Measurements from ENCODE around the gene PARP11. TPM values are rescaled to one million over a fixed set of nuclear protein-coding genes. Genes with fewer than 3 reads are reported as not detected.

PARP11 gene
- total RNA-seq, 1 experiment from 2014 or later, result 11.3 TPM

DNA sequence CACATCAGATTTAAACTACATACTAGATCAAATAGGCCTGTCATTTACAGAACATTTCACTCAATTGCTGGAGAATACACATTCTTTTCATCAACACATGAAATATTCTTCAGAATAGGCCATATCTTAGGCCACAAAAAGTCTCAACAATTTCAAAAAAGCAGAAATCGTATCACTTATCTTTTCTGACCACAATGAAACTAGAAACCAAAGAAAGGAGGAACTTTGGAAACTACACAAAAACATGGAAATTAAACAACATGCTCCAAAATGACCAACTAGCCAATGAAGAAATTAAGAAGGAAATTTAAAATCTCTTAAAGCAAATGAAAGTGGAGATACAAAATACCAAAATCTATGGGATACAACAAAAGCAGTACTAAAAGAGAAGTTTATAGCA lies 35.1 kb downstream of the PARP11 start:
- Histone ChIP-seq H4K20me1 (ENCODE audit: control insufficient read depth, insufficient read depth, insufficient read length) (no peaks in the 10 kb centered on the region), H3K4ac (ENCODE audit: low read depth, low read length) (no peak overlapping the region), H4K8ac (replicated peaks; ENCODE audit: insufficient read length, low read depth, low read length) (no peak overlapping the region), H3K27ac (ENCODE audit: insufficient read length, low read depth, low read length) (no peak overlapping the region), H2AFZ (ENCODE audit: low read length) (no peak overlapping the region), H3K9me3 (ENCODE audit: control insufficient read depth, low read depth, low read length) (no peaks in the 10 kb centered on the region), H3K4me1 (ENCODE audit: insufficient read depth, low read length) (peaks cover 3% of the 10 kb centered on the region; the same call in 1 of the 2 replicates), H3K14ac (ENCODE audit: insufficient read depth, low read length) (no peak overlapping the region), H3K23ac (ENCODE audit: insufficient read length, low read depth, low read length) (no peak overlapping the region), H4K5ac (ENCODE audit: insufficient read length, low read depth, low read length) (no peak overlapping the region), H3K79me1 (ENCODE audit: insufficient read depth, low read depth, low read length, poor library complexity, severe bottlenecking) (peaks cover 2% of the 10 kb centered on the region), H3K4me2 (ENCODE audit: insufficient read depth, insufficient read length, low read length) (no peak overlapping the region), H3K79me2 (ENCODE audit: insufficient read depth, low read length) (no peaks in the 10 kb centered on the region), H2BK20ac (ENCODE audit: low read depth, low read length, poor library complexity, severe bottlenecking) (no peak overlapping the region), H2AK5ac (ENCODE audit: insufficient read length, low read length) (no peak overlapping the region), H3K27me3 (ENCODE audit: insufficient read depth, low read length) (no peaks in the 10 kb centered on the region), H3K56ac (ENCODE audit: insufficient read length, low read depth, low read length) (no peak overlapping the region), H4K91ac (ENCODE audit: insufficient read length, low read depth, low read length) (no peak overlapping the region), H3K23me2 (ENCODE audit: insufficient read length, low read depth, low read length, poor library complexity, severe bottlenecking) (no peaks in the 10 kb centered on the region), H3K18ac (ENCODE audit: insufficient read length, low read depth, low read length) (no peak overlapping the region), H3T11ph (ENCODE audit: low read length) (no peak overlapping the region), H3K9ac (ENCODE audit: extremely low read depth, insufficient read length, low read length) (no peak overlapping the region), H2BK15ac (ENCODE audit: low read depth, low read length) (no peak overlapping the region), H2BK12ac (ENCODE audit: insufficient read length, low read depth, low read length) (no peak overlapping the region), H2BK120ac (ENCODE audit: low read depth, low read length, poor library complexity, severe bottlenecking) (no peak overlapping the region), H2BK5ac (ENCODE audit: insufficient read length, low read length) (no peak overlapping the region)
- Mint-ChIP-seq H3K4me1 (peaks cover 19 to 25% of the 10 kb centered on the region in 2 experiments), H3K4me3 (no peak overlapping the region), H3K27ac (no peak overlapping the region), H3K27me3 (ENCODE audit: low read depth) (no peaks in the 10 kb centered on the region), H3K9me3 (peaks cover 2 to 3% of the 10 kb centered on the region in 2 experiments; a peak in 2 of 5 replicates), H3K36me3 (ENCODE audit: insufficient read depth in 1 of 3, low read depth in 3 of 3) (peaks cover 6 to 10% (median 10%) of the 10 kb centered on the region in 3 experiments)
- no CpG with 5 or more reads among the region's 1 CpG for WGBS (ENCODE audit: extremely low coverage, insufficient read length, low lambda C conversion rate)
- TF ChIP-seq, protein P1, sequence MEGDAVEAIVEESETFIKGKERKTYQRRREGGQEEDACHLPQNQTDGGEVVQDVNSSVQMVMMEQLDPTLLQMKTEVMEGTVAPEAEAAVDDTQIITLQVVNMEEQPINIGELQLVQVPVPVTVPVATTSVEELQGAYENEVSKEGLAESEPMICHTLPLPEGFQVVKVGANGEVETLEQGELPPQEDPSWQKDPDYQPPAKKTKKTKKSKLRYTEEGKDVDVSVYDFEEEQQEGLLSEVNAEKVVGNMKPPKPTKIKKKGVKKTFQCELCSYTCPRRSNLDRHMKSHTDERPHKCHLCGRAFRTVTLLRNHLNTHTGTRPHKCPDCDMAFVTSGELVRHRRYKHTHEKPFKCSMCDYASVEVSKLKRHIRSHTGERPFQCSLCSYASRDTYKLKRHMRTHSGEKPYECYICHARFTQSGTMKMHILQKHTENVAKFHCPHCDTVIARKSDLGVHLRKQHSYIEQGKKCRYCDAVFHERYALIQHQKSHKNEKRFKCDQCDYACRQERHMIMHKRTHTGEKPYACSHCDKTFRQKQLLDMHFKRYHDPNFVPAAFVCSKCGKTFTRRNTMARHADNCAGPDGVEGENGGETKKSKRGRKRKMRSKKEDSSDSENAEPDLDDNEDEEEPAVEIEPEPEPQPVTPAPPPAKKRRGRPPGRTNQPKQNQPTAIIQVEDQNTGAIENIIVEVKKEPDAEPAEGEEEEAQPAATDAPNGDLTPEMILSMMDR (conservative IDR thresholded peaks at IDR 0.05), result no peak
- DNase-seq, result no peak

Data from H9 (cell line).